HG03354 (cell line): Measurements from ENCODE around the gene DOCK2.
A peak's percentile ranks its signal among the peaks of the same experiment; 100 is the strongest.

ENCODE experiments used
- ATAC-seq: cut with Tn5 transposase; IDR thresholded peaks from one replicate; pipeline ENCODE4 v1.9.1; 2021; ENCODE audit warnings: mild to moderate bottlenecking; ENCODE audit not compliant: unreplicated experiment, poor library complexity, severe bottlenecking

Gene DOCK2

DNA sequence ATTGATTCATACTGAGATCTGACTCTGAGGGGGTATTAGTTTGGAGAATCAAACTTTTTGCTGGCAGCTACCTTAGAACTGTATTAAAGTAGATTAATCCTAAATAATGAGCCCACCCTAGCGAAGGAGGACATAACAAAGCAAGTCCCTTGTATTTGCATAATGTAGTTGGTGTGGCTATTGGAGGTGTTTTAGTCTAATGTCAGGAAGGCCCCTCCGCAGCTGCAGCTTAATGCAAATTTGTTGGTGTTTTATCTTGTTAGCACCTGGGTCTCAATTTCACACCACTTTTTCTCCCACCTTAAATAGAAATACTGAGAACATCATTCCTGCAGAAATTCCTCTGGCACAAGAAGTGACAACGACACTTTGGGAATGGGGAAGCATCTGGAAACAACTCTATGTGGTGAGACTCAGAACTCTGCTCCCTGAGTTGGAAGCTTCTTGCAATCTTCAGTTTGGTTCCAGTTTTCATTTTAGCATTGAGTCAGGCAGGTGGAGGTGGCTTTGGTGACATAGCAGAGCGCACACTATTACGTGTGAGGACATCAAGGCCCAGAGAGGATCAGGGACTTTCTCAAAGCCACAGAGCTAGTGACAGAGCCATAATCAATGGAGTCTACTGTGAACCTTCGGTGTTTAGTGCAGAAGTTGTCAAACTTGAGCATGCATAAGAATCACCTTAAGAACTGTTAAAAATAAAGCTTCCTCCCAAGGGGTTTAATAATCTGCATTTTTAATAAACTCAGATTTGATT, 33.9 kb downstream of the DOCK2 start:
- peak; percentile 95 for ATAC-seq

DNA sequence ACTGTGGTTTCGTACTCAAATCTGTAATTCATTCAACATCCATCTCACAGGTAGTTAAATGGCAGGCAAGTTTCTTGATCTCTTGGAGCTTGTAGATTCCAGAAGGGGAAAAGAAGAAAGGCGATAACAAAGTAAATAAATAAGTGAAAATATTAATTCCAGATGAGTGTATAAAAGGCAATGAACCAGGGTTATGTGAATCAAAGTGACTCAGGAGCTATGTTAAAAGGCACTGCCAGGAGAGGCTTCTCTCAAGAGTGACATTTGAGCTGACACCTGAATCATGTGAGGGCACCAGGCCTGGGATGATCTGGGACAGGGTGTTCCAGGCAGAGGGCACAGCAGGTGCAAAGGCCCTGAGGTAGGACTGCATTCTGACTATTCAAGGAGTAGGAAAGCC, 45.0 kb downstream of the DOCK2 start:
- ATAC-seq = no peak

DNA sequence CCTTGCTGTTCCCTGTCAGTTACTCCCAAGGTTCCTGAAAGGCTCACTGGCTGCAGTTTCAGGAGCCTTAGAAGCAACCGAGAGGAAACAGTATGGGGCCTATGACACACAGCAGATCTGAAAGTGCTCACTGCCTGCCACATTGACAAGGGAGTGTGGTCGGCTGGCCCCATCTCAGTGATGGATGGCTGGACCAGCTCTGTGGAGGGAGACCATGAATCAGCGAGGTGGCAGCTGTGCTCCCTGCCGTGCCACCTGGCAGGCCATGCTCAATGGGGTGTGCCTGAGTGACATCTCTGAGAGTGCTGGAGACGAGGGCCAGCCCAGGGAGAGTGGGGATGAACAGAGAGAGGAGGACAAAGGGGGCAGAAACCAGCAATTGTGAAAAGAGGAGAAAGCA, 49.1 kb downstream of the DOCK2 start:
- peak; percentile 87 for ATAC-seq

DNA sequence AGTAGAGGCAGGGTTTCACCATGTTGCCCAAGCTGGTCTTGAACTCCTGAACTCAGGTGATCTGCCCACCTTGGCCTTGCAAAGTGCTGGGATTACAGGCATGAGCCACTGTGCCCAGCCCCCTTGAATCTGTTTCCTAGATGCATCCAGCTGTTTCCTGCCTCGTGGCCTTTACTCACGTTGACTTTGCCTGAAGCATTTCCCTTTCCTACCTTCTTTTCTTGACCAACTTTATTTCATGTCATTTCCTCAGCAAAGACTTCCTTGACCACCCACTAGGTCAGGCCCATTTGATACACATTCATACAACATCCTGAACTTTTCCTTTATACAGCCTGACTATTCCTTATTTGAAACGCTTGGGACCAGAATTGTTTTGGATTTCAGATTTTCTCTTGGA, 51.0 kb downstream of the DOCK2 start:
- no peak for ATAC-seq

DNA sequence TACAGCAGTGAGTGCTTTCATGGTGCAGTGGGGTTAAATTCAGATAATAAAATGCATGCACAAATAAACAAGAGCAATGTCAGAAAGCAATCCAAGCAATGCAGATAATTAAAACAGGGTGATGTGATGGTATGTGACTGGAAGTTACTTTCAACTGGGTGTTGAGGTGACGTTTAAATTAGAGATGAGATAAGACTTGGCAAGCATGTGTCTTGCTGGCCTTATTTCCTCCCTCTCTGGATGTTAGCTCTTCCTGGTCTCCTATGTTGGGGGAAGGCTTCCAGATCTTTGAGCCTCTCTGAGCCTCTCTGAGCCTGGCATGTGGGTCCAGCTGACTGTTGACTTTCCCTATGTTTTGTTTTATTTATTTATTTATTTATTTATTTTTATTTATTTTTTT, 54.4 kb downstream of the DOCK2 start:
- no peak for ATAC-seq

DNA sequence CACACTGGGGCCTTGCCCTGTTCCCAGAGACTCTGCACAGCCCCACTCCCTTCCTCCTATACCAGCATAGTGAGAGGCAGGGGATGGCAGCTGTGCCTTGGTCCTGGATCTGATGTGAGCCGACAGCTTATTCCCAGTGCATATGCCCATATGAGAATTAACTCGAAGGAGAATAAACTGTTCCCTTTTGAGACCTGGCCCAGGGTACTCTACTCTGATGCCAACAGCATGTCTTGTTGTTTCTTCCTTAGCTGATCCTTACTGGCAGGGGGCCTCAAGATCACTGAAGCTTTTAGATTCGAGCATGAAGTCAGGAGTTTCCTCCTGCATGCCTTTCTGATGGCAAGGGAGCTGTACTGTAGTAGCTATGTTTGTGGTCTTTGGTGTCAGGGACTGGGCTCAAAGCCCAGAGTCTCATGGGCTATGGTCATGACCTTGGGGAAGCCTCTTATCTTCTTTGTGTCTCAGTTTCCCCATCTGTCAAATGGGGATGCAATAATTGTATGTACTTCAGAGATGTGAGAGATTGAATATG, 57.1 kb downstream of the DOCK2 start:
- no peak for ATAC-seq

DNA sequence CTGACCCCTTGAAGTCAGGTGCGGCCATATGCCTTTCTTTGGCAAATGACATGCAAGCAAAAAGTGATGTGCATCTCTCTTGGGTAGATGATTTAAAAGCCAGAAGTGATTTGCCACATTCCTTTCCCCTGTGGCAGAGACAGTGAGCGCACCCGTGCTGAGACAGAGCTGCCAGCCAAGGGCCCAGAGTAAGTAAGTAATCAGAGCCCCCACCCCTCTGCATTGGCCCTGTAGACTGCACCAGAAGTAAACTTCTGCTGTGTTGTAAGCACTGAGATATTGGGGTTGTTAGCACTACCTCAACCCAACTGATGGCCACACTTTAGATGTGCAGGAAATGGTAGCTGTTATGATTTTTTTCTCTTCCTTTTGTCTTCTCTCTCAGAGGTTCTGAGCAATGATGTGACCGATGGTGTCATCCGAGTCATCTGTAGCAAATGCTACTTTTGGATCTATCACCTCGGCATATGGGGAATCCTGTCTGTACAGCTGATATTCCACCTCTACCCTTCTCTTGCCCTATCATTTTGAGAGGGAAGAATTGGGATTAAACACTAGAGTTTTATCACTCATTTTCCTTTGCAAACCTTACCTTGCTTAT, 58.0 kb downstream of the DOCK2 start:
- no peak for ATAC-seq

DNA sequence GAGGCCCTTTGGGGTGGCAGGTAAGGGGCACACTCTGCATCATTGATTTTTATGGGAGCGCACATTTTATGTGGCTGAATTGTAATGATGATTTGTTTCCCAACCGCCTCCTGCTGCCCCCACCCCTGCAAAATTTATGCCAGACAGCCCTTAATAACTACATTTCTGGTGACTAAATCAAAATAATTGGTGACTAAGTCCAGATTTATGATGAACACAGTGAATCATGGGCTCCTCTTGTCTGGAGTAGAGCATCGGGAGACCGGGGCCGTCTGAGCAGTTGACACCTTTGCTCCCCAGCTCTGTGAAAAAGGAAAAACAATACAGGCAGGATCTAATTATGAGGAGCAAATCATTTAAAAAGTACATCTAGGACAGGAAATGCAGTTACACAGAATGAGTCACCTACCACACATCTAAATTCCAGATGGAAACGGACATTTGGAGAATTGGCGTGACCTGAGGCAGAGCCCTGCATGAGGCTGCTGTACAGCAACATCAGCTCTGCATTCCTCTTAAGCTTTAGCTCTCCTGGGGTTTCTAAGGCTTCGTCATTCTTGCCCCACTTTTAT, 58.9 kb downstream of the DOCK2 start:
- ATAC-seq = no peak

DNA sequence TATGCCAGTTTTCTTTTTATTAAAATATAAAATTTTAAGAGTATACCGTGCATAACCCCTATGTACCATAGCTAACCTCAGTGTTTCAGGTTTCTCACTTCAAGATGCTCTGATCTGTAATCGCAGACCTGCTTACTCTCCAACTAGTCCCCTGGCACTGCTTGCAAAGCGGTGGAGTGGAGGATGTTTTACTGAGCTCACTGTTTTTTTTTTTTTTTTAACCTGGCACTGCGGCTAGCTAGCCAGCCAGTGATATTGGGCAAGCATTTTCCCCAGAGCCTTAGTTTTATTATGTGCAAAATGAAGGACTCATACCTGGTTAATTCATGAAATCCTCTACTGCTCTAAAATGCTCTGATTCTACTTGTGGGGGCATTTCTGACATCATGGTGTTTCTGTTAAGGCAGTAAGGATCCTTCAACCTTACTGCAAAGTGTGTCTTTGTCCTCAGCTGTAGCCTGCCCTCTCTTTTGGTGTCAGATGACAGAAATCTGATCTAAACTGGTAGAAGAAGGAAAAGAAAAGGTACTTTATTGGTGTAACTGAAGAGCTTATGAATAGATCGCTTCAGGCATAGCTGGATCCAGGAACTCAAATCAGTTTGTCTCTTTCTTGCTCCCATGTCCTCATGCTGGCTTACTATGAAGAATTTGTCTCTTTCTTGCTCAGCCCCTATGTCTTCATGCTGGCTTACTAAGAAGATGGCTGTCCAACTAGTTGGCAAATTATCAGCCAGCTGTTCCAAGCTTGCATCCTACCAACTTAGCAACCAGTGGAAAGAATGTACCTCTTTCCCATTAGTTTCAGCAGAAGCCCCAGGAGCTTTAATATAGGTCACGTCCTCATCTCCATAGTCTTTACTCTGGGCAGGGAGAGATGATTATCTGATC, 59.8 kb downstream of the DOCK2 start:
- ATAC-seq = no peak

DNA sequence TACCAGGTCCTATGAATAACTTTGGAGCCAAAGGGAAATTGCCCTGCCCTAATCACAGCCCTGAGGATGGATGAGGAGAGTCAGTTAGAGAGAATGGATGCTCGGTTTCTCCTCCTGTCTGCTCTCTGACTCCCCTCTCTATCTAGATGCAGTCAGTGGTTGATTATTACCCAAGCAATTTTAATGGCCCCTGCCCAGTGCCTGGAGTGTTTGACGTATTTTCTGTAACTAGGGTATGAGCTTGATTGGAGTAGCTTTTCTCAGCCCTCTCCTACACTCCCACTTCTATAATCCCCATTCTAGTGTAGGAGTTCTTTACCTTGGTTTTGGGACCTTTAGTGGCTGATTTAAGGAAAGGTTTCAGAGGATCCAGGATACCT, 60.4 kb downstream of the DOCK2 start:
- ATAC-seq = no peak

DNA sequence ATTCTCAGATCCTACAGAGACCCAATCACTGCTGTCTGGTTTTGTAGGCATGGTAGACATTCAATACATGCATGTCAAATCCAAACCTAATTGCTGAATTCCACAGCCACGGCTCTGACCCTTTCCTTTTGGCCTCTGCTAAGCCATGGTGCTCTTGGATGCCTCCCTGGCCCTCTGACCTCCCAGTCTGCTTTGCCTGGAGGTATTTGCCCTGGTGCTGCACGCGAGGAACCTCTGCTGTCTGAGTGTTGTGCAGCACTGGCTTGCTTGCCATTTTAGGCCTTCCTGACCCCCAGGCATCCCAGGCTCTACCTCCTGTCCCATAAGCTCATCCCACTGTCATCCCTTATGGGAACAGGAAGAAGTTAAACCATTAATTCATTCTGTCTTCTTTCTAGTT, 60.9 kb downstream of the DOCK2 start:
- ATAC-seq = no peak

DNA sequence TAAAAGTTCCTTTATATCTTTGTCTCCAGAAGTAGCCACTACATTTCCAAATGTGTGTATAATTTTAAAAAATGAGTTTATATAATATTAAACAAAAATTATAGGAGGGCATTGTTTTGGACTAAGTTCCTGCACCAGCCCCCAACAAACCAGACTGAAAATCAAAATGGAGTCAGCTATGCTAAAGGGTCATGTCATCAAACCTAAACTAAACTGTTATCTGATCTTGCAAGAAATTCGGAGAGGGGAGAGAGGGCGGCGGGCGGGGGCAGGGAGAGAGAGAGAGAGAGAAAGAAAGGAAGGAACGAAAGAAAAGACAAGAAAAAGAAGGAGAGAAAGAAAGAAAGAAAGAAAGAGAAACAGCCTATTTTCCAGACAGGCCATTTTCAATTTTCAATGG, 63.5 kb downstream of the DOCK2 start:
- no peak for ATAC-seq

DNA sequence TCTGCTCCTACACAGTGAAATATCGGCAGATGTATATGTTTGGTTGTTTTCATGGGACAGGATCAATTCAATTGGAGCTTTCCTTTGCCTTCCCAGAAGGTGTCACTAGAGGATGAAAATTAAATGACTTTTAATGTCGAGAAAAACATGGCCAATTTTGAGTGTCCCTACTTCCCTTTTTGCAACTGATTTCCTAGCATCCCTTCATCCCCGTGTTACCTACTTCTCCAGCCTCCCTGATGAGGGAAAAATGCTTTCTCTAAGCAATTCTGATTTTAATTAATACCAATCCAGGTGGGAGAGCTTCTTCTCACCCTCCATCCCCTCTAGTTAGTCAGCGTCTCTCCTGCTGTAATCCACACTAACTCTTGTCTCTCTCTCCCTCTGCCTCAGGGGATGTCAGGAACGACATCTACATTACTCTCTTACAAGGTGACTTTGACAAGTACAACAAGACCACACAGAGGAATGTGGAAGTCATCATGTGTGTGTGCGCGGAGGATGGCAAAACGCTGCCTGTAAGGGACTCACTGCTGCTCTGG, 64.9 kb downstream of the DOCK2 start:
- no peak for ATAC-seq

DNA sequence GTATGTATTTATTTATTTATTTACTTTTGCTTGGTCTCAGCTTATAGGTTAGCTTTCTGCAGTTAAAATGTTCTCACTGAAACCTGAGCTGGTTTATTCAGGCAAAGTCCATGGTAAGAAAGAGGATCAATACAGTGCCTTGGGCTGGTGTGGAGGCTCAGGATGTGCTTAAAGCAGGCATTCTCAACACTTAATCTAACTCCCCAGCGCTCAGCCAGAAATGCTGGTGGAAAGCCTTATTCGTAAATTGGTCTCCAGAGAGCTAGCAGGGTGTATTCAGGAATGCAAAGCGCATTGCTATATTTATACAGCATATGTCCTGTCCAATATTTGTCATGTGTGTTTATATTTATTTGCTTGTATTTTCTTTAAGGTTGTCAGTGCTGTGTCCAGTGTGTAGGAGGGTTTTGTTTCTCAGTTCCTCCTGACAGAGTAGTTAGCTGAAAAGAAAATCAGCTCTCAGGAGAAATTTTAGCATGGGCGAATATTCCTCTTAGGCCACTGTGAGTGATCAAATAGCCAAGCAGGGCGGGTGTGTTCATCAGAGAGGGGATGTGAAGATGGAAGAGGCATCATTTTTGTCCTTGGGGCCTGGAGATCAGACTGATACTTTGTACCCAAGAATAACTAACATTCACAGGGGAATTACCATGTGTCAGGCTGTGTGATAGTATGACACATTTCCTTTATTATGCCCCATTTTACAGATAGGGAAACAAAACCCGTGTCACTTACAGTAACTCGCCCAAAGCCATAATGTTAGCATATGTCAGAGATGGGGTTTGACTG, 65.8 kb downstream of the DOCK2 start:
- peak; percentile 80 for ATAC-seq

DNA sequence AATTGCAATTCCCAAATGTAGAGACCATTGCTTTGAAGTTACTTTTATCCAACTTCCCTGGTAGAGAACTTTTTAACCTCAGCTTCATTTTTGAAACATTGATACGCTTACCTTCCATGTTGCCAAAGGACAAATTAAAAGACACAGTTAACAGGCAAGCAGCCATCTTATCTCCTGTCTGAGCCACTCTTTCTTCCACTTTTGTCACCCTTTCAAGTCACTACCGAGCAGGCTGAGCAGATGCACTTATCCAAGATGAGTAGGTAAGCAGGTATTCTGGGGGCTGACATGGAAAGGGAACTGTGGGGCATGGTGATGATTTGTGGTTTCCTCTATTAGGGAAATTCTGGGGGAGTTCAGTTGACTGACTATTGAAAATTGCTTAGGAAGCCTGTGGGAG, 66.7 kb downstream of the DOCK2 start:
- ATAC-seq = no peak

DNA sequence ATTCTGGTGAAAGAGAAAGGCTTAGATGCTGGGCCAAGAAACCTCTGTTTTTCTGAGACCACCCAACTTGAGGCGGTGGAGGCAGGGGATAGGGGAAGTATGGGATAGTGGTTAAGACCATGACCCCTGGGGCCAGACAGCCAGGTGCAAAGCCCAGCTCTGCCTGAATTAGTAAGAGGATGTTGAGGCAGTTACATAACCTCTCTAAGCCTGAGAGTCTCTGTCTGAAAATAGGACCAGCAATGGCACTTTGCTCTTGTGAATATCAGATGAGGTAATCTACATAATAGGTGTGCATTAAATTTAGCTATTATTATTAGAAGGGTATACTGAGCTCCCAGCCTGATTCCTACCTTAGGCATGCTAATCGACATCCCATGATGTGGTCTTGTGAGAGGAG, 68.2 kb downstream of the DOCK2 start:
- no peak for ATAC-seq

DNA sequence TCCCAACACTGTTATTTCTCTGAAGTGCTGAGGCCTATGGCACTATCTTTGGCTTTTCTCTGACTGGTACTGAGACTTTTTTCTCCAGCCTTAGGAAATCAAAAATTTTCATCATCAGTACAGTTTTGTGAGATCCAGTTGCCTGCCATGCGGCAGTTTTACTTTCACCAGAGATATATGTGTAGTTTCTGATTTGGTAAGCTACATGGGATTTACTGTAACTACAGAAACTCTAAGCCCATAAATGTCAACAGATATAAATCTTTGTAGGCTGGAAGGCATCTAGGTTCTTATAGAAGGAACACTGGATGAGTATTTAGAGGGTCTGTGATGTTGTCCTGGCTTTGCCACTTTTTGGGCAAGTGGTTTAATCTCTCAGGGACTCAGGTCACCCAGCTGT, 69.0 kb downstream of the DOCK2 start:
- no peak for ATAC-seq

DNA sequence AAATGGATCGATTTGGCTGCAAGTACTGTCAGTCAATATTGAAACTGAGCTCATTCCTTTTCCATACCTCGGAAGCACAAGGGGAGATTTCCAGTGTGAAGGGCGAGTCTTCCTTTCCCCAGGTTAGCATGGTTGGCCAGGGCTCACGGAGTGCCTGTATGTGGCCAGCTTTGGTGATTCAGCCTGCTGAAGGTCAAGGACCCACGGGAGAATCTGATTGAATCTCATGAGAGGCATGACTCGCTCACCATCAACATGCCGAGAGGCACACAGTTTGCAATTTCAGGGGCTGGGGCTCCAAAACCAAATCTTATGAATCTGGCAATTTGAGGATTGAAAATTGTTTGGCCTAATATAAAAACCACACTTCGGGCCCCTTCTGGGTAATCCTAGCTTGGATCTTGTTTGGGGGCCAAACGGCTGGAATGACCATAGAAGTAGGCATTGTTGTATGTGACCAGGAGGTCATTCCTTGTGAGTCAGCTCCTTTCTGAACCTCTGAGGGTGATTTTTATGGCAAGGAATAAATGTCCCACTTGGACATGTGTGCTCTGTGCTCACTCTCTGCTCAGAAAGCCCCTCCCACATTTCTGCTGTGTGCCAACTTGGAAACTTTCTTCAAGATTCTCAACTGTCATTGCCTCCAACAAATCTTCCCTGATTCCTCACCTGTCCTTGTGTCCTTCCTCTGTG, 69.8 kb downstream of the DOCK2 start:
- no peak for ATAC-seq

DNA sequence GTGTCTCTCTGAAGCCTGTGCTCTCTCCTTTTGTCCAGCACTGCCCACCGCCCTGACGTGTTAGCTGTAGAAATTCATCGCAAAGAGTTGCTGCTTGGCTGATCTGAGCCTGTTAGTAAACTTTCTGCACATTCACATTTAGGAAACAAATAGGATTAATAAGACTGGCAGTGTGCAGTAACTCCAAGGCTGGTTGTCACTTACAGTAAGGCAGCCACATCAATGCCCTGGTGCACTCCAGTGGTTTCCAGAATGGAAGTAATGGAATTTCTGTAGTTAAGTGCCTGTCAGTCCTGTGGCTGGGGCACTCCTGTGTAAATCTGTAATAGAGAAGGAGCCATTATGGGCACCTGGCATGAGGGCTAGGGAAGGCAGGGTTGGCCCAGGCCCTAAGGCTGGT, 70.6 kb downstream of the DOCK2 start:
- no peak for ATAC-seq
